H54 (cell line): Measurements from ENCODE around the gene CDC42SE2.
A peak's percentile ranks its signal among the peaks of the same experiment; 100 is the strongest.
"Not testable (repeated sequence)": the region's sequence is repeated elsewhere in the genome, so short reads cannot be mapped to it uniquely, and the experiment has no call there.

Experiments used
- DNase-seq: peaks from one replicate; pipeline ENCODE4 v3.0.0; 2011; ENCODE audit warnings: low spot score, mixed read lengths; ENCODE audit not compliant: insufficient read length
- FAIRE-seq: peaks from 3 replicates; lab custom pipeline; 2011; peaks lifted over from hg19 to GRCh38; lab: Jason Lieb, UNC
- POLR2A ChIP-seq: IDR thresholded peaks from 2 replicates; pipeline ENCODE4 v1.6.1; 2011; ENCODE audit warnings: low read depth, mild to moderate bottlenecking, low read length

CDC42SE2 gene

DNA sequence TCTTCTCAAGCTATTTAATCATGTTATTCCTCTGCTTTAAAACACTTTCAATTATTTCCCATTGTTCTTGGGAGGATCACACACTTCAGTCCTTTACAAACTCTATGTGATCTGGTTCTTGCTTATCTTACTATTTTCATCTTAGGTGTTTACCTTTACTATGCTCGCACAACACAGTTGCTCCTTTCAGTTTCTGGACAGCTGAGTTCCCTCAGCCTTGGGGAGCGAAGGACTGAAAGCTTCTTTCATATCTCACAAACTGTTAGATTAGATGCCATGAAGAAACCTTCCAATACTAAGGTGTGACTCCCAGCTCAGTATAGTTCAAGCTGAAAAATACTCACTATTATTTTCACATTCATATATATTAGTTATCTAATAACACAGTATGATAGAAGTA lies 117.9 kb downstream of the CDC42SE2 start:
- DNase-seq (no peak), FAIRE-seq (no peak)
- TF ChIP-seq POLR2A, result no peak

- FAIRE-seq, result peak; percentile 91
- no peak for TF ChIP-seq POLR2A
Observed at GRCh38 chr5:131382407-131383395, 118.8 kb downstream of the CDC42SE2 start.

DNA sequence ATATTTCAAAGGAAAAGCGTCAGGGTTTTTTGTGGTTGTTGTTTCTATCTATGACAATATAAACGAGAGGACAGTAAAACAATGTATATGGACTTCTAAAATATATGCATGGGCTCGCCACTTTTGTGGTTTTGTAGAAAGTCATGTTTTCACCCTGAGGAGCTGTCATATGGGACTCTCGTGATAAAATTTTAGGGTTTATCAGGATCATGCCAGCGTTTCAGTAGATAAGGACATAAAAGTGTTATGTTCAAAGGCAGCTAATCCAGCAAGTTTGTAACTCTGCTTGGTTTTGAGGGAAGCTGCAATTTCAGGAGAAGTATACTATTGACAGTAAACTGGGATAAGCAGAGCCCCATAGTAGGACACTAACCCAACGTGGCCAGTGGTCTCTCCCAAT lies 120.3 kb downstream of the CDC42SE2 start:
- no peak for FAIRE-seq
- no peak for TF ChIP-seq POLR2A
- no peak for DNase-seq

More at GRCh38 chr5:131382407-131383395, 118.8 kb downstream of the CDC42SE2 start:
- peak; percentile 27 for DNase-seq

DNA sequence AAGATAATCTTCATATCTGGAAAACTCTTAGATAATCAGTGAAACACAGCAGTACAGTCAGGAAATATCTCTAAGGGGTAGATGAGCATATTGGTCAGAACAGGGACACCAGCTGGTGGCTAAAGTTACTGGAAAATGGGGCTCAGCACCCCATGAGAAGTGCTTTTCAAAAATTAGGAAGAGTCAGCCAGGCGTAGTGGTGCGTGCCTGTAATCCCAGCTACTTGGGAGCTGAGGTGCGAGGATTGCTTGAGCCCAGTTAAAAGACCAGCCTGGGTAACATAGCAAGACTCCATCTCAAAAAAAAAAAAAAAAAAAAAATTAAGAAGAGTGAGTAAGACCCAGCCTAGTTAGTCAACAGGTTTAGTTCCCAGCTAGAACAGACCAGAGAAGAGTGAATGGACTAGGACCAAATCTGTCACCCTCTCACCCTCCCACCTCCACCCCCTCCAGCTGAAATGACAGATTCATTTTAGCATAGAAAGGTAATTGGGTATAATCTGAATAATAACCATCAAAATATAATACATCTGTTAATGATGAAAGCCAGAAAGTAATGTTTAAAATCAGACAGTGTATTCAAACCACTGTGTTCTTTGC lies 120.9 kb downstream of the CDC42SE2 start:
- no peak for DNase-seq
- TF ChIP-seq POLR2A, result no peak
- no peak for FAIRE-seq

GRCh38 chr5:131386124-131386523 lies 122.3 kb downstream of the CDC42SE2 start:
- no peak for TF ChIP-seq POLR2A
- DNase-seq (no peak), FAIRE-seq (no peak)

DNA sequence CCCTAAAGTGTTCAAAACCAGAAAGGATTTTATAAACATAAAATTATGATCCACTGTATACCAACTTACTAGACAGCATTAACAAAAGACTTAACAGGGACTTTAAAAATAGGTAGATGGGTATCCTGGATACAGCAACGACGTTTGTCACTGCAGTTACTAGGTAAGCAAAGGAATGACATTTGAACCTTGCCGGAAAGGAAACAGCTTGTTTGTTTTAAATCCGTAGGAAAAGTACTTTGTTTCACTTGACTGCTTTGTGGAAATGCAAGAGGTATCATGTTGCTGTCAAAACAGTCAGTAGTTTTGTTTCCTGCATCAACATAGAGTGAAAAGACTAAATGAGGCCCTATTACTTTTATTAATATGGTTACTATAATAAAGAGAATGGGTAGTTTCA lies 122.9 kb downstream of the CDC42SE2 start:
- TF ChIP-seq POLR2A, result no peak
- FAIRE-seq (no peak), DNase-seq (no peak)

- TF ChIP-seq POLR2A, result no peak
- FAIRE-seq (no peak), DNase-seq (no peak)
Observed at GRCh38 chr5:131387255-131387654, 123.4 kb downstream of the CDC42SE2 start.

DNA sequence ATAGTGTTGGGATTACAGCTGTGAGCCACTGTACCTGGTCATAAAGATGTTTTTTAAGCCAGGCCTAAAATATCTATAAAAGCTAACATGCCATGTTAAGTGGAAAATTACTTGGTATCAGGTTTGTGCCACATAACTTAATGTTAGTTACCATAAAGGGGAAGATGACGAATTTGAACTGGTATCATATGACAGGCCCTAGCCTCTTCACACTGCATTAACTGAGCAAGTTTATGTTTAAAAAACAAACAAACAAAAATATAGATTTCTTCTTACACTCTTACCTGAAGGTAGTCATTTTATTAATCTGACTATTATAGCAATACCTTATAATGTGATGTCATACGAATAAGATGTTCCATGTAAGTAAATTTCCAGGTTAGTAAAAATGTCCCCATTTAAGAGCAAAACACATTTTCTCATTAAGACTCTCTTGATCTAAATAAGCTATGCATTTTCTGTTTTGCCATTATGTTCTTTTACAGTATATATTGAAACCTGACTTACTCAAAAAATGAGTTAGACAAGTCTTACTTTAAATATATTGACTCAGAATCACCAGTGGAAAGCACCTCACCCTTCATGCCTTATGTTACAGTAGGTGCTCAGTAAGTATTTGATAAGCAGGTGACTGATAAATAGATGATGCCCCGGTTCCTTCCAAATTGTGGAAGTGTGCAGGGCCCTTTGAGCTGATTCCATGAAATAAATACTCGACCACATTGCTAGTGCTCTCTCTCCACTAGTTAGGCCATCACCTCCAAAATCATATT lies 125.4 kb downstream of the CDC42SE2 start:
- TF ChIP-seq POLR2A, result no peak
- no peak for DNase-seq
- no peak for FAIRE-seq

DNA sequence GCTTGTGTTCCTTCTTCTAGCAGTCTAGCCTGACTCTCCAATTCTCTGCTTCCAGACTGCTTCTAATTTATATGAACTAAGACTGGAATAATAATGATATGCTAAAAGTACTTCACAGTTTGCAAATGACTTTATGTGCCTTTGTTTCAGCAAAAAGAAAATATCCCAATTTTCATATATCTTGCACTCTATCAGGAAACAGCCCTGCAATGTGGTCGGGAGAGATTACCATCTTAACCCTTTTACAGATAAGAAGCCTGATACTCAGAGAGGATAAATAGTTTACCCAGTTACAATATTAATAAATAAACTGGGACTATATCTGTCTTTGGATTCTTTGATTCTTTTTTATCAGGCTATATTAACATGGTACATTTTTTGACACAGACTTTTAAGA lies 126.0 kb downstream of the CDC42SE2 start:
- no peak for TF ChIP-seq POLR2A
- DNase-seq (no peak), FAIRE-seq (no peak)

DNA sequence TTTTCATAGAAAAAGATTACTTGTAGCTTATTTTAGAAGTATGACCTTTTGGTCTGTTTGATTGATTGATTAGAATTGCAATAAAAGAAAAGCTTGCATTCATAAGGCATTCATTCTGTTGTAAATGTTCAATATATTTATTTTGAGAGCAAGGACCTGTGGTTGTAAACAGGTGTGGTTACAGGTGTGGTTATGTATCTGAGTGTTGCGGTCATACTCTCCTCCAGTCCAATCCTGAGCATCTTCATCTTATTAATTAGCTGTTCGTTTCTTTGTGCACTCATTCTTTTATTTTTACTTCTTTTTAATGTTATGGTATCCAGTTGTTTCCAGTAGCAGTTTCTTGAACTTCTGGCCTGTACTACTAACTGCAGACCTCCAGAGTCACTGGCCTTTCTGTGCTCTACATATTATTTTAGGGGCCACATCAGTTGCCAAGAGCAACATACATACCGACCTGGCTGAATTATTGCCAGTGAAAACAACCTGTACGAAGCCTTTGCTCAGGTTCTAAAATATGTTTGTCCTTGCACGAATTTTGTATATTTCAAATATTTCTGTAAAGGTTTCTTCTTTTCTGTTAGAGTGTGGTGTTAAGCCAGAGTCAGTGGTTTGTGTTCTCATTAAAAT lies 128.7 kb downstream of the CDC42SE2 start:
- FAIRE-seq (no peak), DNase-seq (no peak)
- TF ChIP-seq POLR2A, result no peak

GRCh38 chr5:131393498-131393968 lies 129.7 kb downstream of the CDC42SE2 start:
- FAIRE-seq (no peak), DNase-seq (no peak)
- no peak for TF ChIP-seq POLR2A

GRCh38 chr5:131394128-131394527 lies 130.3 kb downstream of the CDC42SE2 start:
- no peak for FAIRE-seq
- TF ChIP-seq POLR2A, result no peak
- DNase-seq, result no peak

DNA sequence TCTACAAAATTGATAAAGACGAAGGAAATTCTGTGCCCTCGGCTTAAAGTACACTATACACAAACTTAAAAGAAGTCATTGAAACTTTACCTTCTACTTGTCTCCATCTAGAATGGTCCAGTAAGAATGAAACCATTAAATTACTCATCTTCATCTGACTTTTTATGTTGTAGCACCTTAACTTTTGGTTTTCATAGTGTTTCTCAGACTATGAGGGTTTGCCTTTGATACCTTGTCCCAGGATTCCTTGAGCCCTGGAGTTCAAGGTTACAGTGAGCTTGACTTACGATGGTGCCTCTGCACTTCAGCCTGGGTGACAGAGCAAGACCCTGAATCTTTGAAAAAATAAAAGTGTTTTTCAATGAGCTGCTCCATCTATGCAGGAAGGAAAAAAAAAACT lies 132.2 kb downstream of the CDC42SE2 start:
- FAIRE-seq (no peak), DNase-seq (no peak)
- TF ChIP-seq POLR2A, result no peak

- TF ChIP-seq POLR2A, result no peak
- DNase-seq (no peak), FAIRE-seq (no peak)
Observed at GRCh38 chr5:131396630-131397273, 132.9 kb downstream of the CDC42SE2 start.

GRCh38 chr5:131399007-131399406 lies 135.2 kb downstream of the CDC42SE2 start:
- FAIRE-seq, DNase-seq: not testable (repeated sequence)
